ENCODE results near the gene MAN1A1. TPM values are rescaled to one million over a fixed set of nuclear protein-coding genes. Genes with fewer than 3 reads are reported as not detected.

The MAN1A1 gene
- total RNA-seq, 4 donors from 2014 or later: 19.0 to 34.8 (median 21.1) TPM

DNA sequence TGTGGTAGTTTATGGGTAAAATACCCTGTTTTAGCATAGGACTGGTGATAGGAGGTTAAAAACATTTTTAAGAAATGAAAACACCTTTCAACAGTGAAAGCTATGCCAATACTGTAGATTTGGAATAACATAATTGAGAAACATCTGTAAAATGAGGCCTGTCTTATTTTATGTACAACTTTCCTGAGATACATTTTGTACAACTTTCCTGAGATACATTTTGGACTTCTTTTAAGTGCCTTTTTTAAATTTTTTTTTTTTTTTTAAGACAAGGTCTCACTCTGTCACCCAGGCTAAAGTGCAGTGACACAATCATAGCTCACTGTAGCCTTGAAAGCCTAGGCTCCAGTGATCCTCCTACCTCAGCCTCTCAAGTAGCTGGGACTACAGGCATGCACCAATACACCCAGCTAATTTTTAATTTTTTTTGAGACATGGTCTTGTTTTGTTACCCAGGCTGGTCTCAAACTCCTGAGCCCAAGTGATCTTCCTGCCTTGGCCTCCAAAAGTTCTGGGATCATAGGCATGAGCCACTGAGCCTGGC is 84.6 kb downstream of the MAN1A1 start:
- ATAC-seq (no peak), DNase-seq (no peak)
- Histone ChIP-seq H3K36me3 (no peaks in the 10 kb centered on the region), H3K4me1 (no peaks in the 10 kb centered on the region), H3K4me3 (no peak overlapping the region), H3K27ac (no peak overlapping the region), H3K27me3 (no peaks in the 10 kb centered on the region), H3K9me3 (no peaks in the 10 kb centered on the region)
- TF ChIP-seq, protein P1, sequence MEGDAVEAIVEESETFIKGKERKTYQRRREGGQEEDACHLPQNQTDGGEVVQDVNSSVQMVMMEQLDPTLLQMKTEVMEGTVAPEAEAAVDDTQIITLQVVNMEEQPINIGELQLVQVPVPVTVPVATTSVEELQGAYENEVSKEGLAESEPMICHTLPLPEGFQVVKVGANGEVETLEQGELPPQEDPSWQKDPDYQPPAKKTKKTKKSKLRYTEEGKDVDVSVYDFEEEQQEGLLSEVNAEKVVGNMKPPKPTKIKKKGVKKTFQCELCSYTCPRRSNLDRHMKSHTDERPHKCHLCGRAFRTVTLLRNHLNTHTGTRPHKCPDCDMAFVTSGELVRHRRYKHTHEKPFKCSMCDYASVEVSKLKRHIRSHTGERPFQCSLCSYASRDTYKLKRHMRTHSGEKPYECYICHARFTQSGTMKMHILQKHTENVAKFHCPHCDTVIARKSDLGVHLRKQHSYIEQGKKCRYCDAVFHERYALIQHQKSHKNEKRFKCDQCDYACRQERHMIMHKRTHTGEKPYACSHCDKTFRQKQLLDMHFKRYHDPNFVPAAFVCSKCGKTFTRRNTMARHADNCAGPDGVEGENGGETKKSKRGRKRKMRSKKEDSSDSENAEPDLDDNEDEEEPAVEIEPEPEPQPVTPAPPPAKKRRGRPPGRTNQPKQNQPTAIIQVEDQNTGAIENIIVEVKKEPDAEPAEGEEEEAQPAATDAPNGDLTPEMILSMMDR (IDR thresholded peaks at IDR 0.05 in 4 of 5, conservative IDR thresholded peaks at IDR 0.05 in 1 of 5): no peak
- no peak for TF ChIP-seq POLR2A (IDR thresholded peaks at IDR 0.05)
- in situ Hi-C loops (cut with MboI; ENCODE audit: low sequenced_read_pairs in 4 of 4) (no loop called here), intact Hi-C loops (cut with DNase I; ENCODE audit: low total_unique reads) (no loop called here)

GRCh38 chr6:119262612-119263011 is 86.9 kb downstream of the MAN1A1 start:
- Histone ChIP-seq H3K4me3 (no peak overlapping the region), H3K27me3 (no peaks in the 10 kb centered on the region), H3K4me1 (no peaks in the 10 kb centered on the region), H3K9me3 (no peaks in the 10 kb centered on the region), H3K36me3 (no peaks in the 10 kb centered on the region), H3K27ac (no peak overlapping the region)
- no peak for ATAC-seq
- in situ Hi-C loops (cut with MboI; ENCODE audit: low sequenced_read_pairs in 4 of 4): no loop called here
- no peak for TF ChIP-seq POLR2A (IDR thresholded peaks at IDR 0.05)
- TF ChIP-seq, protein P1 (IDR thresholded peaks at IDR 0.05 in 4 of 5, conservative IDR thresholded peaks at IDR 0.05 in 1 of 5): no peak
- intact Hi-C loops (cut with DNase I; ENCODE audit: low total_unique reads): no loop called here
- DNase-seq: no peak

DNA sequence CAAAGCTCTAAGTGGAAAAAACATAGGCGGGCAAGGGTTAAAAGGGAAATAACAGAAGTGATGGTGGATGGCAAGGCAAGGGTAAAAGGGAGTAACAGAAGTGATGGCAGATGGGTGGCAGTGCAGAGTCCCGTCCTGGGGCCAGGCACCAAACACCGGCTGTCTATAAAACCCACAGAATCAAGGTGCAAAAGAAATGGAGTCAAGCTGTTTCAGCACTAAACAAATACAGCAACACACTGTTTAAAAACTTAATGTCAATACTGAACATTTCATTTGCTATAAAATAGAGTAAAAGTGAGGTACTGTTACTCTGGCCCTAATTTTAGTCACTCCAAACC is 87.6 kb downstream of the MAN1A1 start:
- in situ Hi-C loops (cut with MboI; ENCODE audit: low sequenced_read_pairs in 4 of 4): no loop called here
- DNase-seq (no peak), ATAC-seq (no peak)
- intact Hi-C loops (cut with DNase I; ENCODE audit: low total_unique reads): no loop called here
- Histone ChIP-seq H3K4me3 (no peak overlapping the region), H3K36me3 (no peaks in the 10 kb centered on the region), H3K27ac (no peak overlapping the region), H3K27me3 (no peaks in the 10 kb centered on the region), H3K9me3 (no peaks in the 10 kb centered on the region), H3K4me1 (no peaks in the 10 kb centered on the region)
- TF ChIP-seq, protein P1 (IDR thresholded peaks at IDR 0.05 in 4 of 5, conservative IDR thresholded peaks at IDR 0.05 in 1 of 5): no peak
- no peak for TF ChIP-seq POLR2A (IDR thresholded peaks at IDR 0.05)

GRCh38 chr6:119259027-119259426 is 90.5 kb downstream of the MAN1A1 start:
- intact Hi-C loops (cut with DNase I; ENCODE audit: low total_unique reads): no loop called here
- ATAC-seq: no peak
- Histone ChIP-seq H3K4me3 (no peak overlapping the region), H3K27me3 (no peaks in the 10 kb centered on the region), H3K4me1 (no peaks in the 10 kb centered on the region), H3K9me3 (no peaks in the 10 kb centered on the region), H3K36me3 (no peaks in the 10 kb centered on the region), H3K27ac (no peak overlapping the region)
- TF ChIP-seq POLR2A (IDR thresholded peaks at IDR 0.05): no peak
- TF ChIP-seq, protein P1 (IDR thresholded peaks at IDR 0.05 in 4 of 5, conservative IDR thresholded peaks at IDR 0.05 in 1 of 5): no peak
- no peak for DNase-seq
- in situ Hi-C loops (cut with MboI; ENCODE audit: low sequenced_read_pairs in 4 of 4): no loop called here

DNA sequence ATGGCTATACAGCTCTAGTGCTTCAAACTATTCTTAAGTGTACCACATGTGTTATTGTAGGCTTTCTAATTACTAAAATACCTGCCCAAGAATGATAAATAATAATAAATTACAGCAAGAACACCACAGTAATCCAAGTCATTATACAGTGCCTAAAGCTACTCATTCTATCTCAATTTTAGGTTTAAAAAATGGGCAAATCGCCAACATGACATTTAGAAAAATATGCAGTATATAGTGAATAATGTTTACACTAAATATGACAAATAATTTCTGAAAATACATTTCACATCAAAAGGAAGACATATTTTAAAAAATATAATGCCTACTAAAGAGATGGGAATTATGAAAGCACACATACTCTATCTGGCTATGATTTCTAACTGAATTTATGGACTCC is 91.8 kb downstream of the MAN1A1 start:
- intact Hi-C loops (cut with DNase I; ENCODE audit: low total_unique reads): no loop called here
- H3K27ac ChIP-seq: no peak overlapping the region
- H3K4me1 ChIP-seq: no peaks in the 10 kb centered on the region
- in situ Hi-C loops (cut with MboI; ENCODE audit: low sequenced_read_pairs in 4 of 4): no loop called here
- no peak overlapping the region for H3K4me3 ChIP-seq
- TF ChIP-seq, protein P1 (IDR thresholded peaks at IDR 0.05 in 4 of 5, conservative IDR thresholded peaks at IDR 0.05 in 1 of 5): no peak
- no peaks in the 10 kb centered on the region for H3K27me3 ChIP-seq
- no peak for ATAC-seq
- DNase-seq: no peak
- no peaks in the 10 kb centered on the region for H3K36me3 ChIP-seq
- H3K9me3 ChIP-seq: no peaks in the 10 kb centered on the region

Data from gastrocnemius medialis (tissue), 4 donors.